GM12801 (cell line): ENCODE data around the gene SAFB.

Experiments used
- CTCF ChIP-seq: IDR thresholded peaks from one replicate; pipeline ENCODE4 v1.5.1; 2011; ENCODE audit warnings: control low read depth; ENCODE audit not compliant: insufficient read length; ENCODE audit errors: extremely low read depth

The SAFB gene

GRCh38 chr19:5677136-5677535 is 54.3 kb downstream of the SAFB start:
- no peak for TF ChIP-seq CTCF

- no peak for TF ChIP-seq CTCF
These were observed 54.7 kb downstream of the SAFB start for GRCh38 chr19:5677580-5677979.

GRCh38 chr19:5678071-5678718 is 55.3 kb downstream of the SAFB start:
- TF ChIP-seq CTCF = no peak

- TF ChIP-seq CTCF = no peak
These were observed 56.6 kb downstream of the SAFB start for GRCh38 chr19:5679289-5680083.

DNA sequence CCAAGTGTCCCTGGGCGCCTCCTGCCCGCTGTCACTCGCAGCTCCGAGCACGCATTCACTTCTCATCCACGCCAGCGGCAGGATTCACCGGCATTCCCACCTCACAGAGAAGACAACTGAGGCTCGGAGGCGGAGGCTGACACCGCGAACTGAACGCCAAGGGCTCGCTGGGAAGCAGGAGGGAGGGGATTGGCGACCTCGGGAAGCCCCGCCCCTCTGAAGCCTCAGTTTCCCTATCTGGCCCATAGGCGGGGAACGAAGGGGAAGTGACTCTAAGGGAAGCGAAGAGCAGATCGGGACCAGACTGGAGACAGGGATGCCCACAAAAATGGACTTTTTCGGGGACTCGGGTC is 57.2 kb downstream of the SAFB start:
- TF ChIP-seq CTCF = no peak

- no peak for TF ChIP-seq CTCF
These were observed 57.8 kb downstream of the SAFB start, which contains the start of the genes HSD11B1L and MICOS13 for GRCh38 chr19:5680437-5681368. Gene HSD11B1L, plus strand, starts transcription at chr19:5681027. Its CDS starts 3,806 bp downstream, at chr19:5684833. Gene MICOS13, minus strand, starts transcription at chr19:5680516. Its CDS starts 30 bp downstream, at chr19:5680486.
